ENCODE results near the gene GPATCH4. TPM values are rescaled to one million over a fixed set of nuclear protein-coding genes. Genes with fewer than 3 reads are reported as not detected.

GPATCH4 gene
- total RNA-seq, 1 donor from 2014 or later = 18.6 TPM

DNA sequence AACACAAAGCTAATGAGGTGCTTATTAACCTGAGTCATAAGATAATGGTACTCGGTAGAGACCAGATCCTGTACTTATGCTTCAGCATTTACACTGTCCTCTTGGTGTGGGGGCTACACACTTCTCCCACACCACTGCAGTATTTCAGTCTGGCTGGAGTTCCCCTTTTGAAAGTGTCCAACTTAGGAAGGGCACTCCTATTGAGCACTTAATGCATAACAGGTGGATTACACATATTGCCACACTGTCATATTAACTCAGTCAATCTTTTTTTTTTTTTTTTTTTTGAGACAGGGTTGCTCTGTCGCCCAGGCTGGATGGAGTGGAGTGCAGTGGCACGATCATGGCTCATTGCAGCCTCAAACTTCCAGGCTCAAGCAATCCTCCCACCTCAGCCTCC is 1.5 kb downstream of the GPATCH4 start:
- H3K27me3 Mint-ChIP-seq (ENCODE audit: unreplicated experiment) = peaks cover 3% of the 10 kb centered on the region
- TF ChIP-seq CTCF (IDR thresholded peaks at IDR 0.05; ENCODE audit: unreplicated experiment) = peak; percentile 30

DNA sequence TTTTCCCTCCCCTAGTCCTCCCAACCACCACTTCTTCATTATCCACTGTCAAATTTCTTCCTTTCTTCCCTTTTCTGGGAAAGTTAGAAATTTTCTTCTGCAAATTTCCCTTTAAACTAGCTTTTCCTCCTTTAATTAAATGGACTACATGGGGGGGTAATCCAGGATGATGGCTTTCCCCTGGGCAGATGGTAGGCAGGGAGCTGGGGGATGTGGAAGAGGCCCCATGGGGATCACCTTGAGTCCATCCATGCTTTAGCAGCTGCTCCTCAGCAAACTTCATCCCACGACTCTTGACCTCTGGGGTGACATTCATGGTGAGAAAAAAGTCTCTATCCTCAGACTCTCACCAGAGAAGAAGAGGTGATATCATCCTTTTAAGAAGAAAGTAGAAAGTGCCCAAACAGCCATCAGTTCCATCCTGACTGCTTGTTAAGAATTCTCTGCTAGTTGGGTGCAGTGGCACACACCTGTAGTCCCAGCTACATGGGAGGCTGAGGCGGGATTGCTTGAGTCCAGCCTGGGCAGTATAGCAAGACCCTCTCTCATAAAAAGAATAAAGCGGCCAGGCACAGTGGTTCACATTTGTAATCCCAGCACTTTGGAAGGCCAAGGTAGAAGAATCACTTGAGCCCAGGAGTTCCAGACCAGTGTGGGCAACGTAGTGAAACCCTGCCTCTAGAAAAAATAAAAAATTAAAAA is 2.4 kb downstream of the GPATCH4 start:
- DNase-seq (ENCODE audit: low spot score) = no peak
- Mint-ChIP-seq H3K4me1 (ENCODE audit: unreplicated experiment) (peaks cover 23% of the 10 kb centered on the region), H3K9me3 (ENCODE audit: unreplicated experiment) (no peaks in the 10 kb centered on the region), H3K4me3 (ENCODE audit: unreplicated experiment) (peak overlapping the region; percentile 19), H3K27me3 (ENCODE audit: unreplicated experiment) (peaks cover 3% of the 10 kb centered on the region), H3K36me3 (ENCODE audit: low read depth, unreplicated experiment) (peaks cover 29% of the 10 kb centered on the region), H3K27ac (ENCODE audit: unreplicated experiment) (no peak overlapping the region)
- no peak for TF ChIP-seq CTCF (IDR thresholded peaks at IDR 0.05; ENCODE audit: unreplicated experiment)

More for the DNA sequence above, 1.5 kb downstream of the GPATCH4 start:
- no peak for DNase-seq (ENCODE audit: low spot score)
- Mint-ChIP-seq H3K4me1 (ENCODE audit: unreplicated experiment) (peaks cover 23% of the 10 kb centered on the region), H3K9me3 (ENCODE audit: unreplicated experiment) (no peaks in the 10 kb centered on the region), H3K36me3 (ENCODE audit: low read depth, unreplicated experiment) (peaks cover 20% of the 10 kb centered on the region), H3K27ac (ENCODE audit: unreplicated experiment) (no peak overlapping the region), H3K4me3 (ENCODE audit: unreplicated experiment) (no peak overlapping the region)

DNA sequence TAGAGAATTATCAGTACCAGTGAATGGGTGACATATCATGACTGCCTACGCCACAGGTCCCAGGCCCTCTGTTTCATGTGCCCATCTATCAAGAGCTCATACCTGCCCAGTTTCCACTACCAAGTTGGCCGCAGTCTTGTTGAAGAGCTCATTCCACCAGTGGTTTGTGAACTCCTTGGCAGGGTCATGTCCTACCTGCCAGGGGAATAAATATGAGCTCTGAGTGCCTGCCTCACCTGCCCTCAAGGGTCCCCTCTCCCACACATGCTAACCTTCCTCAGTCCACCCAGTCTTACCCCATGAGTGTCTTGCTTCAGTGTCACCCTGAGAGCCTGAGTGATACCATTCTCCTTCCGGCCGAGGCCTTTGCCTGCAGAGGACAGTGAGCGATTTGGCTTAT is 3.2 kb downstream of the GPATCH4 start:
- Mint-ChIP-seq H3K9me3 (ENCODE audit: unreplicated experiment) (no peaks in the 10 kb centered on the region), H3K27me3 (ENCODE audit: unreplicated experiment) (peaks cover 3% of the 10 kb centered on the region), H3K27ac (ENCODE audit: unreplicated experiment) (no peak overlapping the region), H3K36me3 (ENCODE audit: low read depth, unreplicated experiment) (peaks cover 29% of the 10 kb centered on the region), H3K4me1 (ENCODE audit: unreplicated experiment) (peaks cover 26% of the 10 kb centered on the region), H3K4me3 (ENCODE audit: unreplicated experiment) (no peak overlapping the region)
- DNase-seq (ENCODE audit: low spot score) = no peak
- TF ChIP-seq CTCF (IDR thresholded peaks at IDR 0.05; ENCODE audit: unreplicated experiment) = no peak

DNA sequence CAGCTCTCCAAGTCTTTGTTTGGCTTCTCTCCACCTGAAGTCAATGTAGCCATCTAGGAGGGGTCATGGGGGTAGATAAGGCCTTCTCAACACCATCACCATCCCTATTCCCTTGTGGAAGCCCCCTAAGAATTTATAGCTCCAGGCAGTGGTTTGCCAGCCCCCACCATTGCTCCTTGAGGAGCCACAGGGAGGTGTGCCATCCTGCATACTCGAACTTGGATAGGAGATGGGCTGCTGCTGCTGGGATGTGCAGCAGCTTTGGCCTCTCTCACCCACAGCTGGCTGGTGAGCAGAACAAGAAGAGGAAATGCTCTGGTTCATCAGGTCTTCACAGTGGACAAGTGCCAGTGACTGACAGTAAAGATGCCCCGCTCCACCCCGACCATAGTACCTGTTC is 4.9 kb downstream of the GPATCH4 start:
- H3K36me3 Mint-ChIP-seq (ENCODE audit: low read depth, unreplicated experiment) = peaks cover 29% of the 10 kb centered on the region
- H3K4me3 Mint-ChIP-seq (ENCODE audit: unreplicated experiment) = peak overlapping the region; percentile 51
- no peak overlapping the region for H3K27ac Mint-ChIP-seq (ENCODE audit: unreplicated experiment)
- peaks cover 26% of the 10 kb centered on the region for H3K4me1 Mint-ChIP-seq (ENCODE audit: unreplicated experiment)
- no peaks in the 10 kb centered on the region for H3K9me3 Mint-ChIP-seq (ENCODE audit: unreplicated experiment)
- no peak for DNase-seq (ENCODE audit: low spot score)
- peaks cover 4% of the 10 kb centered on the region for H3K27me3 Mint-ChIP-seq (ENCODE audit: unreplicated experiment)
- no peak for TF ChIP-seq CTCF (IDR thresholded peaks at IDR 0.05; ENCODE audit: unreplicated experiment)

DNA sequence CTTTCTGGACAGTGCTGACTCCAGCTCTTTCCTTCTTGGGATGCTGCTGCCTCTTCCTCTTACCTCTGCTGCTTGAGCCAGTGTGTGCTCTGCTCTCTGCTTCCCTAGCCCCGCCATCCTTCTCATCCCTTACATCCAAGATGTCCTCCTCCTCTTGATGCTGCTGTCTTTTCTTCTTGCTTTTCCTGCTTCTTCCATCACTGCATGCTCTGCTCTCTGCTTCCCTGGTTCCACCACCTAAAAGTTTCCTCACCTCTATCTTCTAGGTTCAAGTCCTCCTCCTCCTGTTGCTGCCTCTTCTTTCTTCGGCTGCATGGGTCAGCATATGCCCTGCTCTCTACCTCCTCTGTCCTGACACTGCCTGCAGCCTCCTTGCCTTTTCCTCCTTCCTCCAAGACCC is 6.3 kb downstream of the GPATCH4 start:
- no peak for DNase-seq (ENCODE audit: low spot score)
- TF ChIP-seq CTCF (IDR thresholded peaks at IDR 0.05; ENCODE audit: unreplicated experiment) = no peak
- Mint-ChIP-seq H3K36me3 (ENCODE audit: low read depth, unreplicated experiment) (peaks cover 29% of the 10 kb centered on the region), H3K4me1 (ENCODE audit: unreplicated experiment) (peaks cover 24% of the 10 kb centered on the region), H3K27me3 (ENCODE audit: unreplicated experiment) (peaks cover 6% of the 10 kb centered on the region), H3K9me3 (ENCODE audit: unreplicated experiment) (no peaks in the 10 kb centered on the region), H3K4me3 (ENCODE audit: unreplicated experiment) (peak overlapping the region; percentile 10), H3K27ac (ENCODE audit: unreplicated experiment) (peak overlapping the region; percentile 69)
